ENCODE results near the gene PRKACB. TPM values are rescaled to one million over a fixed set of nuclear protein-coding genes. Genes with fewer than 3 reads are reported as not detected.
"Not testable (repeated sequence)": the region's sequence is repeated elsewhere in the genome, so short reads cannot be mapped to it uniquely, and the experiment has no call there.

The PRKACB gene
- polyA plus RNA-seq, 3 donors: 5.0 to 14.3 (median 6.9) TPM

DNA sequence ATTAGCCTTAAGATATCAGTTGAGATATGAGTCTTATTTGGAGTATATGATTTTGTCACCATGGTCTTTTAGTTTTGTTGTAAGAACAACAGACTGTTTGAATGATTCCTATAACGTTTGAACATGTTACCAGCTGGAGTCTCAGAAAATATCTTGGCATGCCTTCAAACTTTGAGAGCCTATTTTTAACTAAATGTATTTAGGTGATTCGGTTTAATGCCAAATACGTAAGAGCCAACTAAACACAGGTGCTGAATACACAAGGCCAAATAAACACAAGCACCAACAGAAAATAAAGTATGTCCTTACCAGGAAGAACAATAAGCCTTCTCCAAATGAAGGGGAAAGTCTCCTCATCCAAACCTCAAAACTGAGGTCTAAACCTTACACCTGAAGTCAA is 48.6 kb downstream of the PRKACB start:
- 74 to 92% (median 74%) methylated on average over 3 of the region's 3 CpGs for WGBS, 3 donors
- no peak overlapping the region for H3K27ac ChIP-seq (ENCODE audit: low read depth, low read length)

DNA sequence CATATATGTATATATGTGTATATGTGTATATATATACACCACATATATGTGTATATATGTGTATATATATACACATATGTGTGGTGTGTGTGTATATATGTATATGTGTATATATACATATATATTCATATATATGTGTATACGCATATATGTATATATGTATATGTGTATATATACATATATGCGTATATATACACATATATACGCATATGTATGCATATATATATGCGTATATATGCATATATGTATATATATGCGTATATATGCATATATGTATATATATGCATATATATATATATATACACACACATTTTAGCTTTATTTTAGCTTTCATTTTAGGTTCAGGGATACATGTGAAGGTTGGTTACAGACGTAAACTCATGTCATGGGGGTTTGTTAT is 54.8 kb downstream of the PRKACB start:
- H3K27ac ChIP-seq (ENCODE audit: low read depth, low read length): no peak overlapping the region
- WGBS, 3 donors: 95 to 99% (median 95%) methylated on average over 6 of the region's 6 CpGs

- 96 to 100% (median 100%) methylated on average over 1 of the region's 1 CpG for WGBS, 3 donors
- no peak overlapping the region for H3K27ac ChIP-seq (ENCODE audit: low read depth, low read length)
Measured at GRCh38 chr1:84199257-84199656, 55.2 kb downstream of the PRKACB start.

- no peak overlapping the region for H3K27ac ChIP-seq (ENCODE audit: low read depth, low read length)
Measured at GRCh38 chr1:84202126-84202525, 58.1 kb downstream of the PRKACB start.

GRCh38 chr1:84206375-84206774 is 62.3 kb downstream of the PRKACB start:
- 93 to 100% (median 98%) methylated on average over 1 of the region's 1 CpG for WGBS, 3 donors
- no peak overlapping the region for H3K27ac ChIP-seq (ENCODE audit: low read depth, low read length)

DNA sequence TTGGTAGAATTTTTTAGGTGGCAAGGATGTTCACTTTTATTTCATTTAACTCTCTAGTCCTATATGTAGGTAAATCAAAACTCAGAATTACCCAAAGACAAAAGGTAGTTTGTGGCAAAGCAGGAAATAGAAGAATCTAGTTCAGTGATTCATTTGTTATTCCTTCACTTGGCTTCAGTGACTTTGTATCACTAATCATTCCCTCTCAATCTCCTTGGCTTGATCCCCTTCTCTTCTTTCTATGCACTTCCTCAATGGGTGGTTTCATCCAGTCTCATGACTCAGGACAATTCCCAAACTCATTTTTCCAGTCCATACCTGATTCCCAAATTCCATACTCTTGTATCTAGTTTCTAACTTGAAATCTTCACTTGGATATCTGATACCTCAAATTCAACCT is 64.9 kb downstream of the PRKACB start:
- H3K27ac ChIP-seq (ENCODE audit: low read depth, low read length): no peak overlapping the region

DNA sequence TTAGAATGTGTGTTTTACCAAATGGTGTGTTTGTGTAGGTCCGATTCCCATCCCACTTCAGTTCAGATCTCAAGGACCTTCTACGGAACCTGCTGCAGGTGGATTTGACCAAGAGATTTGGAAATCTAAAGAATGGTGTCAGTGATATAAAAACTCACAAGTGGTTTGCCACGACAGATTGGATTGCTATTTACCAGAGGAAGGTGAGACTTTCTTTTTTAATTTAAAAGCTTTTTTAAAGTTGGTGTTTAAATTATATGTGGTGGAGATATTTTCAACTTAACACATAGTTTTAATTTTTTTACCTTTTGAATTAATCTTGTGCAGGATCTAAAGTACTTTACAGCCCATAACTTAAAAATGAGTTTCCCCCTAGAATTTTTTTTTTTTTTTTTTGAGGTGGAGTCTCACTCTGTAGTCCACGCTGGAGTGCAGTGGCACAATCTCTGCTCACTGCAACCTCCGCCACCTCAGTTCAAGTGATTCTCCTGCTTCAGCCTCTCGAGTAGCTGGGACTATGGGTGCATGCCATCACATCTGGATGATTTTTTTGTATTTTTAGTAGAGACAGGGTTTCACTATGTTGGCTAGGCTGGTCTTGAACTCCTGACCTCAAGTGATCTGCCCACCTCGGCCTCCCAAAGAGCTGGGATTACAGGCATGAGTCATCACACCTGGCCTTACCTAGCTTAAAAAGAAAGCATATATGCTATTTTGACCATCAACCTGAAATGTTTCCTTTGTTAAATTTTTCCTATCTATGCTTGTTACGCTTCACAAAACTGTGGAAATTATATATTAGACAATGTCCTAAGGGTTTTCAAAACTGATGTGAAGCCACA is 70.3 kb downstream of the PRKACB start:
- WGBS, 3 donors: 77 to 97% (median 93%) methylated on average over 8 of the region's 8 CpGs

GRCh38 chr1:84217239-84217638 is 73.2 kb downstream of the PRKACB start:
- H3K27ac ChIP-seq (ENCODE audit: low read depth, low read length): no peak overlapping the region

More for the DNA sequence above, 70.3 kb downstream of the PRKACB start:
- H3K27ac ChIP-seq (ENCODE audit: low read depth, low read length): no peak overlapping the region

DNA sequence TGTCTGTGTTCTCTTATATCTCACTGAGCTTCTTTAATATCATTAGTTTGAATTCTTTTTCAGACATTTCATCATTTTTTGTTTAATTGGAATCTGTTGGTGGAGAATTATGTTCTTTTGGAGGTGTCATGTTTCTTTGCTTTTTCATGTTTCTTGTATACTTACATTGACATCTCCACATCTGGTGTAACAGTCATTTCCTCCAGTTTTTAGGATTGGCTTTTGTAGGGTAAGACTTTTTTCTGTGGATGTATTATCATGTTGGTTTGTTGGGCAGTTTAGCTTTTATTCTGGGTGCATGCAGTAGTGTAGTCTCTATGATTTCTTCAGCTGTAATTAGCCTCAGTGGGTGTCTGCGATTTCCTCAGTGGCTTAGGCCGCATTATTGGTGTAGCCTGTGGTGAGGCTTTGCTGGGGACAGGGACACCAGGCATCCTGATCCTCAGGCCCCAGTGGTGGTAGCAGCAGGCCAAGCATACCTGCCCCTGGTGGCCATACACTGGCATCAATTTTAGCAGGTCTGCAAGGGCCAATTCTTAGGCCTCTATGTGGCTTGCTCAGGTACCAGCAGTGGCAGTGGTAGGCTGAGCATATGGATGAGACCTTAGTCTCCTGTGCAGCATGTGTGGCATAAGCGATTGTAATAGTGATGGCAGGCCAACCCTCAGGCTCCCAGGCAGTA is 79.8 kb downstream of the PRKACB start:
- H3K27ac ChIP-seq (ENCODE audit: low read depth, low read length): no peak overlapping the region
- 29 to 63% (median 52%) methylated on average over 3 of the region's 3 CpGs for WGBS, 3 donors

DNA sequence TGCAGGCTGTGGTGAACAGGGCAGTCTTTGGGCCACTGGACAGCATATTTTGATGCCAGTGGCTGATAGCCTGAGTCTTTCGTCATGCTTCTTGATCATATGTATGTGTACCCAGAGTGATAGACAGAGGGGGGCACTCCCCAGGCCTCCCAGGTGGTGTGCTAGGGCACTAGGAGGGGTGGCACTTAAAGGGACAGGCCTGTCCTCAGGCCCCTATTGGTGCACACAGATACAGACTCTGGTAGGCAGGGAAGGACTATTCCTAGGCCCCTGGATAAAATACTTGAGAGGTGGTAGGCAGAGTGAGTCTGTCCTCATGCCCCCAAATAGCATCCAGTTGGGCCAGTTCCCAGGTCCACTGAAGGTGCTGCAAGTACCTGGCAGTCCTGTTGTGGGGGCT is 80.8 kb downstream of the PRKACB start:
- H3K27ac ChIP-seq (ENCODE audit: low read depth, low read length): no peak overlapping the region
- WGBS, 3 donors: 95 to 97% (median 95%) methylated on average over 1 of the region's 1 CpG

DNA sequence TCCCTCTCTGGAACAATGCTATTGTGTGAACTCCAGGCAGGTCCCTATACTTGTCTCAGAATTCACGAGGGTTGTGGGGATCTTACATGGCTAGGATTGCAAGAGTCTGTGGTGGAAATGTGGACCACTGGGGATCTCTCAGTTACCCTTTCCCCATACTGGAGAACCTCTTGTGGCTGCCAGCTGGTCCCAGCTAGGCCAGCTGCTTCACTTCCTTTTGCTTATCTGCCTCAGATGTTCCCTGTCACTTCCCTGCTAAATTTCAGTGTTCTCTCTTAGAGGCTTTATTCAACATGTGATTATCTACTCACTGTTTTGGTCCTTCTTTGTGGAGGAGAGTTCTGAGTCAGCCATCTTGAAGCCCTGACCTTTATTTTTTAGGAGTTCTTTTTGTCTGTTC is 81.6 kb downstream of the PRKACB start:
- no peak overlapping the region for H3K27ac ChIP-seq (ENCODE audit: low read depth, low read length)
- WGBS, 3 donors: 66 to 94% (median 89%) methylated on average over 1 of the region's 1 CpG

- 95 to 100% (median 95%) methylated on average over 3 of the region's 3 CpGs for WGBS, 3 donors
- not testable (repeated sequence) for H3K27ac ChIP-seq (ENCODE audit: low read depth, low read length)
Measured at GRCh38 chr1:84232676-84233075, 88.6 kb downstream of the PRKACB start.

DNA sequence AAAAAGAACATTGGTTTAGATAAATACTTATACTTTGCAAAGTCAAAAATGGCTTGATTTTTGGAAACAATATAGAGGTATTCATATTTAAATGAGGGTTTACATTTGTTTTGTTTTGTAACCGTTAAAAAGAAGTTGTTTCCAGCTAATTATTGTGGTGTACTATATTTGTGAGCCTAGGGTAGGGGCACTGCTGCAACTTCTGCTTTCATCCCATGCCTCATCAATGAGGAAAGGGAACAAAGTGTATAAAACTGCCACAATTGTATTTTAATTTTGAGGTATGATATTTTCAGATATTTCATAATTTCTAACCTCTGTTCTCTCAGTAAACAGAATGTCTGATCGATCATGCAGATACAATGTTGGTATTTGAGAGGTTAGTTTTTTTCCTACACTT is 92.2 kb downstream of the PRKACB start:
- 66 to 88% (median 82%) methylated on average over 2 of the region's 2 CpGs for WGBS, 3 donors
- H3K27ac ChIP-seq (ENCODE audit: low read depth, low read length): no peak overlapping the region

GRCh38 chr1:84242641-84243040 is 98.6 kb downstream of the PRKACB start:
- WGBS, 3 donors: 49 to 79% (median 73%) methylated on average over 3 of the region's 3 CpGs
- no peak overlapping the region for H3K27ac ChIP-seq (ENCODE audit: low read depth, low read length)

GRCh38 chr1:84245563-84245962 is 101.5 kb downstream of the PRKACB start:
- H3K27ac ChIP-seq (ENCODE audit: low read depth, low read length): no peak overlapping the region
- 8 to 36% (median 30%) methylated on average over 3 of the region's 3 CpGs for WGBS, 3 donors

- H3K27ac ChIP-seq (ENCODE audit: low read depth, low read length): no peak overlapping the region
- WGBS, 3 donors: 46 to 73% (median 49%) methylated on average over 4 of the region's 4 CpGs
Measured at GRCh38 chr1:84246213-84246612, 102.1 kb downstream of the PRKACB start.

DNA sequence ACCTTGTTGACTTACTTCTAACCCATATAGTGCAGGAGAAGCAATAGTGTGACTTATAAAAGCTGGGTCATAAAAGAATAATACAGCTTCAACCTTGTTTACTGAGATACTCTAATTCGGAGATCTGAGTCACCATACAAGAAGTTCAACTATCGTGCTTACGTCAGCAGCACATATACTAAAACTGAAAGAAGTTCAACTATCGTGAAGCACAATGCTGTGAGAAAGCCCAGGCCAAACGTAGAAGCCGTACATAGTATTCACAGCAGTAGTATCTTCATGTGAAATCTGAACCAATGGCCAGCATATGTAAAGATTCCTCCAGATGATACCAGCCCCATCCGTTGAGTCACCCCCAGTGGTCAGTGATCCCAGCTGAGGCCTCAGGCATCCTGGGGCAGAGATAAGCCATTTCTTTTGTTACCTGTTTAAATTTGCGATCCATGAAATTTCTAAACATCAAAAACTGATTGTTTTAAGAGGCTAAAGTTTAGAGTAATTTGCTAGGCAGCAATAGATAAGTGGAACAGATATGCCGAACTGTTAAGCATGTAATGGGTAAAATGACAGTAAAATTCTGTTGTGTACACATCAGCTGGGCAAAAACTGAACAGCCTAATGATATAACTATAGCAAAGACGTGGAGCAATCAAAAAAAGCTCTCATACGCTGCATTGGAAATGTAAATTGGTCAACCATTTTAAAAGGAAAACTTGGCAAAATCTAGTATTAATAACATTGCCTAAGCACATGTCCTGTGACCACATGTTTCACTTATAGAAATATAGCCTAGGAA is 103.6 kb downstream of the PRKACB start:
- WGBS, 3 donors: 89 to 95% (median 92%) methylated on average over 11 of the region's 11 CpGs
- H3K27ac ChIP-seq (ENCODE audit: low read depth, low read length): no peak overlapping the region

- 92 to 97% (median 96%) methylated on average over 2 of the region's 2 CpGs for WGBS, 3 donors
- H3K27ac ChIP-seq (ENCODE audit: low read depth, low read length): no peak overlapping the region
Measured at GRCh38 chr1:84250668-84251067, 106.6 kb downstream of the PRKACB start.

GRCh38 chr1:84253036-84253435 is 109.0 kb downstream of the PRKACB start:
- WGBS, 3 donors: 76 to 95% (median 79%) methylated on average over 2 of the region's 2 CpGs
- H3K27ac ChIP-seq (ENCODE audit: low read depth, low read length): no peak overlapping the region
